Measurements from ENCODE around the gene SGSM1. TPM values are rescaled to one million over a fixed set of nuclear protein-coding genes. Genes with fewer than 3 reads are reported as not detected.

Gene SGSM1
- total RNA-seq, 1 donor from 2014 or later, result 1.2 TPM

DNA sequence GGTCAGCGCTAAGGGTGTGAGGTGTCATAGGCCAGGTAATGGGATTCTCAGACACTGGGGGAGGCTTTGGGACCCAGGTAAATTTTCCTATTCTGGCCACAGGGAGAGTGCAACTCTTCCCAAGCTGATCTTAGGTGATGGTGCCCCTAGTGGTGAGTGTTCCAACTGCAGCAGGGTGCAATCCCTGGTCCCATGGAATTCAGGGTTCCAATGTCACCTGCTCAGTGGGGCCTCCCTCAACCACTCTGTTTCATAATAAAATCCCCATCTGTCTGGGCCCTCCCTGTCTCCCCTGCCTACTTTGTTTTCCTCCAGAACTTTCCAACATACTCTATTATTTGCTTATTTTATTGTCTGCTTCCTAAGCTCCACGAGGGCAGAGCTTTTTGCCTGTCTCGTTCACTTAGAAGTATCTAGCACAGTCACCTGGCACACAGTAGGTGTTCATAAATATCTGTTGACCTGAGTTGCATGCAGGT lies 2.9 kb upstream of the SGSM1 start:
- no peak for DNase-seq (ENCODE audit: low spot score)

- no peak for DNase-seq (ENCODE audit: low spot score)
Observed at GRCh38 chr22:24806663-24807001, 621 bp downstream of the SGSM1 start.

DNA sequence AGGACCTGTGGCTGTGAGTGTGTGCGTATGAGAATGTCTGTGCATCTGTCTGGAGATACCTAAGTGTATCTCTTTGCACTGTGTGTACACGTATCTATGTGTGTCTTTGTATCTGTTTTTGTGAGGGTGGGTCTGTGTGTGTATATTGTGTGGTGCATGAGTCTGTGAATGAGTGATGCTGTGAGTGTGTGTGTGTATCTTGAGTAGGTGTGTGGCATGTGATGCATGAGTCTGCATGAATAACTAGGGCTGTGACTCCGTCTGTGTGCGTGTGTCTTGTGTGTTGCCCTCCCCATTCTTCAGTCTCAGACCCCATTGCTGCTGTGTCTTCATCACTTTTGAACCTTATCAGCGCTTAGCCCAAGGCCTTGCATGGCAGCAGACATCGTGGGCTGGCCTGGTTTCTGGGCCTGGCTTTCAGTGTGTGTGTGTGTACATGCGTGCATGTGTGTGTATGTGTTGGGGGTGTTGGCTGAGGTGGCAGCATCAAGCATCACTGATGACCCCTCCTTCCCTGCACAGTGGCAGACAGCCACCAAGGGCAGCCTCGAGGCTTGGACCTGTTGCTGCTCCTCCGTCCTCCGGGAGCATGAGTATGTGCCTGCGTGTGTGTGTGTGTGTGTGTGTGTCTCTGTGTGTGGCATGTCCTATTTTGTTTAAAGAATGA lies 1.4 kb downstream of the SGSM1 start:
- DNase-seq (ENCODE audit: low spot score), result no peak

DNA sequence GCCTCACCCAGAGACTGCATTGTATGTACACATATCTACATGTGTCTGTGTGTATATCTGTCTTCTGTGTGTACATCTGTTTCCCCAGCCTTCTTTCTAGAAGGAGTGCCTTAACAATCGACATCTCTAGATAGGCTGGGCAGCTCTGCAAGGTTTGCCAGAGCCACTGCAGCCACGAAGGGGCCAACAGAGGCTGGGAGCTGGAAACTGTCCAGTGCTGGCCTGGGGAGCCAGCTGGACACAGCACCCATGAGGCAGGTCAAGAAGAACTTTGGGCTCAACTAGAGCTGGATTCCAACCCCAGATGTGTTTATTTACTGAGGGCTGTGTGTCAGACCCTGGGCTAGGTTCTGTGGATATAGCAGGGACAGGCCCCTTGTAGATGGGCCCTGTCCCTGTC lies 3.3 kb downstream of the SGSM1 start:
- DNase-seq (ENCODE audit: low spot score), result no peak

DNA sequence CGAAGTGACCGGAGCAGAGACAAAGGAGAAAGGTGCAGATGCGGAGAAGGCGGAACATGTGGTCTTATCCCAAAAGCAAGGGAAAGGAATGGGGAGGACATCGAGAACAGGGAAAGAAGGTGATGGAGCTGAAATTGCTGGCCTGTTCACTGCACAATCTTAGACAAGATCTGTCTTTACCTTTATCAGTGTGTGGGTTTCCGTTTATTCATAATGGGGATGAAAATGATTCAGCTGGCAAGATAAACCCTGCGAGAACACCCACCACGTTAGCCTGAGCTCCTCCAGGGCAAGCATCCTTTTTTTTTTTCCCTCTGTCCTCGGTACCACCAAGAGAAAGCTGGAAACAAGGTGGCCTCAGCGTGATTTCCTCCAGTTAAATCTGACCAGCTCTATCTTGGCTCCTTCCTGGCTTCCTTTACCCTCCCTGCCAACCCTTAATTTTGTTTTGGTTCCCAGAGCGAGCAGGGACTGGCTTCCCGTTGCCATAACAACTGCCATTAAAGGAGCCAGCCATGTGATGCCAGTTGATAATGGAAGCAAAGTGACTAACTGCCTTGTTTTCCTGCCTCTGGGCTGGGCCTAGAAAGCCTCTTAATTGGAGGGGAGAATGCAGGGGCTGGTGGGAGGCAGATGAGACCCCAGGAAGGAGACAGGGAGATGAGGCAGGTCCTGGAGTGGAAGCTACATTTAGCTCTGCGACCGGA lies 4.2 kb downstream of the SGSM1 start:
- DNase-seq (ENCODE audit: low spot score), result no peak

DNA sequence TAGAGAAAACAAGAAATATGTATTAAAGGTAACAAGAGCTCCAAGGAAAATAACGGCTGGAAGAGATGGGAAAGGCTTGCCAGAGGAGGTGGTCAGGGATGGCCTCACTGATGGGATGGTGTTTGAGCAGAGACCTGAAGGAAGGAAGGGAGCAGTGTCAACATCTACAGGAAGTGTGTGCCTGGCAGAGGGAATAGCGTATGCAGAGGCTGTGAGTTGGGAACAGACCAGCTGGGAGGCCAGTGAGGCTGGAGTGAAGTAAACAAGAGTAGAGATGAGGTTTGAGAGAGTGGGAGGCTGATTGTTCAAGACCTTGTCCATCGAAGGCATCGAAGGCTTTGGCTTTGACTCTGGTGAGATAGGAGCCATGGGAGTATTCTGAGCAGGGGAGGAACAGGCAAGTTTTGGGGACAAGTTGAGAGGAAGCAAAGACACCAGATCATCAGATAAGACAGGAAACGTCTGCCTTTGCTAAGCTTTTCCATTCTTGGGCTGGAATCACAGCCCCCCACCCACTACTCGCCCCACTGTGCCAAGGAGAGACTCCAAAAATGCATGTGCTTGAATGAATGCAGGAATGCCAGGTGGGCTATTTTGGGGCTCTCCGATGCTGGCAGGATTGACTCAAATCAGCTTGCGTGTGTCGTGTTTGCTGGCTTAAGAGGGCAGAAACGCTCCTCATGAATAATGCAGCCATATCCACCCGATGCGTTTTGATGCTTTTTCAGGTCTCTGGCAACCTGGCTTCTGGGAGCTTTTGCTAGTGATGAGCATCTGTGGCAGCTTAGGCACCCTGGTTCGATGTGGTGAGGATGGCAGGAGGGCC lies 7.2 kb downstream of the SGSM1 start:
- DNase-seq (ENCODE audit: low spot score), result no peak

DNA sequence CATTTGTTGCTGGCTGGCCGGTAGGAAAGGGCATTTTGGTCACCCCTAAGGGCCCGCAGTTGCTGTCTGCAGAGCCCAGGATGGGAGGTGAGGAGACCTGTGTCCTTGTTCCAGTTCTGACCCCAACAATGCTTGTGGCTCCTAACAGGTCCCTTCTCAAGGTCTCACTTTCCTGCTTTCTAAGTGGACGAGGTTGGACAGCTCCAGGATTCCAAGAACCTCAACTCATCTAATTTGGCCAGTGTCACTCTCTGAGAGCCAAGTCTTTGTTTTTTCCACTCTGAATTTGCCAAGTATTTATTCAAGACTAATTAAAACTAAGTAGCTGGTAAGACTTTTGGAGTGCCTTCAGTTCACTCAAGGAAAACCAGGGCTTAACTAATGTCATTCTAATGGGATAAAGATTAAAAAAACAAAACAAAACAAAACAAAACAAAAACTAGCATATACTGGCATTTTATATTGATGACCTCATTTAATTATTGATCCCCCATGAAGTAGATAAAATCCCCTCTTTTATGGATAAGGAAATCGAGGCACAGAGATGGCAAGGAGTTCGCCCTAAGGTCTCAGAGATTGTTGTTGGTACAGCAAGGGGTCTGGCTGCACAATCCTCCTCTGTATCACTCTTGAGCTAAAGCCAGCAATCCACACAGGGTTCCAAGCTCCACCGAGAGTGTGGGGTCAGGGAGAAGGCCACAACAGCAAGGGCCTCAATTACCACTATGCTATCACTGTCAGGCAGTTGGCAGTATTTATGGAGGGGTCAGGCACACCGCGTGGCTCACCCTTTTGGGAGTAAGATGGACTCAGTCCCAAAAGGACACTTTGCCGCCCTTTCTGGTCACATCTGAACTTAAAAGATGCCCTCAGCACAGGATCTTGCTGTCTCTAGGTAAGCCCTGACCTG lies 8.1 kb downstream of the SGSM1 start:
- DNase-seq (ENCODE audit: low spot score), result no peak

- peak; percentile 73 for DNase-seq (ENCODE audit: low spot score)
Observed at GRCh38 chr22:24816806-24817205, 10.8 kb downstream of the SGSM1 start.

GRCh38 chr22:24819487-24819886 lies 13.5 kb downstream of the SGSM1 start:
- no peak for DNase-seq (ENCODE audit: low spot score)

GRCh38 chr22:24819911-24820461 lies 14.0 kb downstream of the SGSM1 start:
- DNase-seq (ENCODE audit: low spot score), result peak; percentile 85

- DNase-seq (ENCODE audit: low spot score), result no peak
Observed at GRCh38 chr22:24822471-24822870, 16.5 kb downstream of the SGSM1 start.

DNA sequence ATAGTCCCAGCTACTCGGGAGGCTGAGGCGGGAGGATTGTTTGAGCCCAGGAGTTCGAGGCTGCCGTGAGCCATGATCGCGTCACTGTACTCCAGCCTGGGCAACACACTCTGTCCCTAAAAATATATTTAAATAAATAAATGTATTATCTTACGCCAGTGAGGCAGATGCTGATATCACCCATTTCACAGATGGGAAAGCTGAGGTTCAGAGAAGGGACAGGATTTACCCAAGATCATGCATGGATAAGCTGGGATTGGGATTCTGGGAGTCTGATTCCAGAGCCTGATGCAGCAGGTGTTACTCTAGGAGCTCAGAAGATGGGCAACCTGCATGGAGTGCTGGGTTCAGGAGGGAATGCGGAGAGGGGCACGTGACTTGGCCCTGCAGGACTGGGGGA lies 17.8 kb downstream of the SGSM1 start:
- no peak for DNase-seq (ENCODE audit: low spot score)

- no peak for DNase-seq (ENCODE audit: low spot score)
Observed at GRCh38 chr22:24824250-24824649, 18.2 kb downstream of the SGSM1 start.

DNA sequence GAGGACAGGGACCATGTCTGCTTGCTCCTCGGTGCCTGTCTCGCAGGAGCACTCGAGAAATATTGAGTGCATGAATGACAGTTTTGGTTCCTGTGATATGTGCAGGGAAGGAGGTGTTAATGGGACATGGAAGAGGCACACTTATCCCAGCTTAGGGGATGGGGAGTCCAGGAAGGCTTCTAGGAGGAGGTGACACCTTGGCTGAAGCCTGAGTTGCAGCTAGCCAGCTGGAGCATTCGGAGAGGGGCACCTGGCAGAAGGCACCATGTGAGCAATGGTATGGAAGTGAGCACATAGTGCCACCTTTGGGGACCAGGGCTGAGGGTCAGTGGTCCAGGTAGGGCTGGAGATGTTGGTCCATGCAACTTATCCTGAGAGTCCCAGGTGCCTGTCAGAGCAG lies 18.9 kb downstream of the SGSM1 start:
- DNase-seq (ENCODE audit: low spot score), result no peak

GRCh38 chr22:24826710-24827285 lies 20.8 kb downstream of the SGSM1 start:
- no peak for DNase-seq (ENCODE audit: low spot score)

GRCh38 chr22:24827296-24827695 lies 21.3 kb downstream of the SGSM1 start:
- DNase-seq (ENCODE audit: low spot score), result no peak

DNA sequence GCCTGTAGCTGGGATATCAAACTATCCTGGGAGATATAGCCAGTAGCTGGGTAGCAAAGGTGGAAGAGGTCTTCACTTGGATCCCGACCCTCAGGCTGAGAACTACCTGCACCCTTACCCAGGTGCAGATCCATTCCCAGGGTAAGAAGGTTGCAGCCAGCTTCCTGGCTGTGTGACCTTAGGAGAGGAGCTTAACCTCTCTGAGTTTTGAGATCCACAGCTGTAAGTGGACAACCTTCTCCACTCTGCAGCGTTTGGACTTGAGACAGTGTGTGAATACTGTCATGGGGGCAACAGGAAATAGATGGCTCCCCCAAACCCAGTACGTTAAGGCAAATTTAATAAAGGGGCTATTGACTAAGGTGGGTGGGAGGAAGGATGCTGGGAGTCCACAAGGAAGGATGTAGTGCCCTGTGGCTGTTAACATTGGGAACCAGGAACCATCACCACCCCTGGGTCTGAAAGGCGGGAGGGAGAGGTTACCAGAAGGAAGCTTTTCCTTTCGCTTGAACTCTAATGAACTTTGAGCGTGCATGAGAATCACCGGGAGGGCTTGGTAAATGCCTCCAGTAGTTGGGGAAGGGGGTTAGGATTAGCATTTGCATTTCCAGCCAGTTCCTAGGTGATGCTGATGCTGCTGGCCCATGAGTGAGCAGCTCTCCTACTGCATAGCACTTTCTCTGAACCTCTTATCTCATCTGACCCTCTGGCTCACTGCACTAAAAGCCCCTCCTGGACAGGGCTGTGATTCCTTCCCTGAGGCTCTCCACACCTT lies 24.4 kb downstream of the SGSM1 start:
- no peak for DNase-seq (ENCODE audit: low spot score)

- no peak for DNase-seq (ENCODE audit: low spot score)
Observed at GRCh38 chr22:24831687-24832086, 25.7 kb downstream of the SGSM1 start.

- DNase-seq (ENCODE audit: low spot score), result no peak
Observed at GRCh38 chr22:24833881-24834495, 28.0 kb downstream of the SGSM1 start.
